Measurements from ENCODE around the gene NKAIN2.
A peak's percentile ranks its signal among the peaks of the same experiment; 100 is the strongest.

The NKAIN2 gene

GRCh38 chr6:123888771-123889513 is 85.3 kb downstream of the NKAIN2 start:
- Histone ChIP-seq H3K79me1 (ENCODE audit: low read depth, low read length) (no peaks in the 10 kb centered on the region), H2AK5ac (ENCODE audit: low read depth, low read length) (no peak overlapping the region), H2BK12ac (ENCODE audit: low read length) (no peak overlapping the region), H4K8ac (ENCODE audit: low read depth, low read length) (no peak overlapping the region), H3K27ac (replicated peaks; ENCODE audit: low read length) (no peak overlapping the region), H2BK5ac (ENCODE audit: low read length) (no peak overlapping the region), H3K4me3 (ENCODE audit: low read length in 2 of 2) (no peak overlapping the region), H2BK120ac (ENCODE audit: low read depth, low read length) (no peak overlapping the region), H3K4me1 (ENCODE audit: control insufficient read depth in 2 of 2, insufficient read depth in 1 of 2, low read depth in 1 of 2, low read length in 2 of 2) (peaks cover 0 to 5% of the 10 kb centered on the region in 2 donors), H3K4me2 (ENCODE audit: insufficient read depth, low read length, poor library complexity, severe bottlenecking) (no peak overlapping the region), H3K14ac (ENCODE audit: low read length) (no peak overlapping the region), H2BK15ac (ENCODE audit: low read length) (no peak overlapping the region), H2AFZ (ENCODE audit: low read length) (peak overlapping the region; percentile 50), H4K91ac (ENCODE audit: low read depth, low read length, poor library complexity) (no peak overlapping the region), H3K9me3 (replicated peaks in 1 of 2; ENCODE audit: control insufficient read depth in 2 of 2, insufficient read depth in 1 of 2, low read depth in 1 of 2, low read length in 2 of 2) (no peaks in the 10 kb centered on the region), H3K9ac (ENCODE audit: low read depth, low read length, poor library complexity) (no peak overlapping the region), H3K23ac (ENCODE audit: low read depth, low read length, poor library complexity) (no peak overlapping the region), H3K36me3 (replicated peaks in 1 of 2; ENCODE audit: control insufficient read depth in 2 of 2, insufficient read depth in 2 of 2, low read length in 2 of 2) (no peaks in the 10 kb centered on the region), H3K4ac (ENCODE audit: low read length) (no peak overlapping the region), H3K27me3 (ENCODE audit: control insufficient read depth in 3 of 3, insufficient read depth in 3 of 3, low read depth in 1 of 3, low read length in 3 of 3) (no peaks in the 10 kb centered on the region), H3K18ac (ENCODE audit: low read length) (no peak overlapping the region)
- WGBS, 2 donors (ENCODE audit: extremely low coverage in 2 of 2, insufficient read length in 2 of 2, insufficient replicate concordance in 1 of 2), result no CpG with 5 or more reads among the region's 5 CpGs
- DNase-seq (ENCODE audit: low spot score), result no peak

DNA sequence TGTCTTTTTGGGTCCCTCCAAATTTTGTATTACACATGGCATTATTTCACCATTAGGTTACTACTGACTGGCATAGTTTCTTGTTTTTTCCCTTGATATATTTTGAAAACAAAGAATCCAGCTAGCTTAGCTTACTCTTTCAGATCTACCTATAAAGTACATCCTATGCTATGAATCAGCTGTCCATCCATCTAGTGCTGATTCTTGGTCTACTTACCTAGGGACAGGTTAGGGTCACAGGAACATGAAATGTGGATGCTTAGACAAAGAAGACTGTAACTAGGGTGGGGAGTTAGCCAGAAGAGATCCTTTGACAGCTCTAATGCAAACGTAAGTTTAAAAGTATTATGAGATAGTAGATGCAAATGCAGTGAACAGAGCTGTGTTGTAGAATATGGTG is 91.7 kb downstream of the NKAIN2 start:
- Histone ChIP-seq H2AK5ac (ENCODE audit: low read depth, low read length) (no peak overlapping the region), H3K4me1 (ENCODE audit: control insufficient read depth in 2 of 2, insufficient read depth in 1 of 2, low read depth in 1 of 2, low read length in 2 of 2) (no peaks in the 10 kb centered on the region), H2BK15ac (ENCODE audit: low read length) (no peak overlapping the region), H3K9ac (ENCODE audit: low read depth, low read length, poor library complexity) (no peak overlapping the region), H4K91ac (ENCODE audit: low read depth, low read length, poor library complexity) (no peak overlapping the region), H4K8ac (ENCODE audit: low read depth, low read length) (no peak overlapping the region), H2BK120ac (ENCODE audit: low read depth, low read length) (no peak overlapping the region), H3K4me2 (ENCODE audit: insufficient read depth, low read length, poor library complexity, severe bottlenecking) (no peak overlapping the region), H3K9me3 (replicated peaks in 1 of 2; ENCODE audit: control insufficient read depth in 2 of 2, insufficient read depth in 1 of 2, low read depth in 1 of 2, low read length in 2 of 2) (no peaks in the 10 kb centered on the region), H3K4ac (ENCODE audit: low read length) (no peak overlapping the region), H3K14ac (ENCODE audit: low read length) (no peak overlapping the region), H3K27ac (replicated peaks; ENCODE audit: low read length) (no peak overlapping the region), H3K18ac (ENCODE audit: low read length) (no peak overlapping the region), H2BK12ac (ENCODE audit: low read length) (no peak overlapping the region), H2AFZ (ENCODE audit: low read length) (no peak overlapping the region), H3K4me3 (ENCODE audit: low read length in 2 of 2) (no peak overlapping the region), H2BK5ac (ENCODE audit: low read length) (no peak overlapping the region), H3K23ac (ENCODE audit: low read depth, low read length, poor library complexity) (no peak overlapping the region), H3K36me3 (replicated peaks in 1 of 2; ENCODE audit: control insufficient read depth in 2 of 2, insufficient read depth in 2 of 2, low read length in 2 of 2) (no peaks in the 10 kb centered on the region), H3K79me1 (ENCODE audit: low read depth, low read length) (no peaks in the 10 kb centered on the region), H3K27me3 (ENCODE audit: control insufficient read depth in 3 of 3, insufficient read depth in 3 of 3, low read depth in 1 of 3, low read length in 3 of 3) (no peaks in the 10 kb centered on the region)
- no CpG with 5 or more reads among the region's 1 CpG for WGBS, 2 donors (ENCODE audit: extremely low coverage in 2 of 2, insufficient read length in 2 of 2, insufficient replicate concordance in 1 of 2)
- DNase-seq (ENCODE audit: low spot score), result no peak

DNA sequence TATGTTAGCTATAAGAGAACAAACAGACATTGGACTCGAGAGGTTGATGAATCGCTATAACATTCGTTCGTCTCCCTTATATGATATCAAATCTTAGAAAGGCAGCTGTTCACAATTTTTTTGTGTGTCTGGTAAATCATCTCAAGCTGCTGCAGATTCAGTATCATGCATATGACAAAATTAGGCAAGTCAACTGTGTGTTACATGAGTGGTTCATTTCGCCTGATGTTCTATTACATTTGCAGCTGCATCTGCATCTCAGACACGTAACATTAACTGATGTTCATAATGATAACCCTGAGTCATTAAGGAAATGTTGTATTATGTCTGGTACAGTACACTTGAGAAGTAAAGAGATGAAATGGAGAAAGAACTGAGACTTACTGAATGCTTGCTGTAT is 92.1 kb downstream of the NKAIN2 start:
- no peaks in the 10 kb centered on the region for H3K36me3 ChIP-seq (replicated peaks in 1 of 2; ENCODE audit: control insufficient read depth in 2 of 2, insufficient read depth in 2 of 2, low read length in 2 of 2)
- H2BK15ac ChIP-seq (ENCODE audit: low read length), result no peak overlapping the region
- DNase-seq (ENCODE audit: low spot score), result no peak
- H3K4me2 ChIP-seq (ENCODE audit: insufficient read depth, low read length, poor library complexity, severe bottlenecking), result no peak overlapping the region
- H3K4me3 ChIP-seq (ENCODE audit: low read length in 2 of 2), result no peak overlapping the region
- H2AK5ac ChIP-seq (ENCODE audit: low read depth, low read length), result no peak overlapping the region
- H3K9ac ChIP-seq (ENCODE audit: low read depth, low read length, poor library complexity), result no peak overlapping the region
- no peak overlapping the region for H3K27ac ChIP-seq (replicated peaks; ENCODE audit: low read length)
- H3K18ac ChIP-seq (ENCODE audit: low read length), result no peak overlapping the region
- H2BK5ac ChIP-seq (ENCODE audit: low read length), result no peak overlapping the region
- no peaks in the 10 kb centered on the region for H3K27me3 ChIP-seq (ENCODE audit: control insufficient read depth in 3 of 3, insufficient read depth in 3 of 3, low read depth in 1 of 3, low read length in 3 of 3)
- no CpG with 5 or more reads among the region's 6 CpGs for WGBS, 2 donors (ENCODE audit: extremely low coverage in 2 of 2, insufficient read length in 2 of 2, insufficient replicate concordance in 1 of 2)
- H4K8ac ChIP-seq (ENCODE audit: low read depth, low read length), result no peak overlapping the region
- no peak overlapping the region for H2AFZ ChIP-seq (ENCODE audit: low read length)
- H3K4ac ChIP-seq (ENCODE audit: low read length), result no peak overlapping the region
- no peak overlapping the region for H2BK120ac ChIP-seq (ENCODE audit: low read depth, low read length)
- no peak overlapping the region for H3K14ac ChIP-seq (ENCODE audit: low read length)
- H3K9me3 ChIP-seq (replicated peaks in 1 of 2; ENCODE audit: control insufficient read depth in 2 of 2, insufficient read depth in 1 of 2, low read depth in 1 of 2, low read length in 2 of 2), result no peaks in the 10 kb centered on the region
- no peaks in the 10 kb centered on the region for H3K4me1 ChIP-seq (ENCODE audit: control insufficient read depth in 2 of 2, insufficient read depth in 1 of 2, low read depth in 1 of 2, low read length in 2 of 2)
- H3K79me1 ChIP-seq (ENCODE audit: low read depth, low read length), result no peaks in the 10 kb centered on the region
- no peak overlapping the region for H2BK12ac ChIP-seq (ENCODE audit: low read length)
- H4K91ac ChIP-seq (ENCODE audit: low read depth, low read length, poor library complexity), result no peak overlapping the region
- no peak overlapping the region for H3K23ac ChIP-seq (ENCODE audit: low read depth, low read length, poor library complexity)

GRCh38 chr6:123896869-123897268 is 93.2 kb downstream of the NKAIN2 start:
- Histone ChIP-seq H3K4me1 (ENCODE audit: control insufficient read depth in 2 of 2, insufficient read depth in 1 of 2, low read depth in 1 of 2, low read length in 2 of 2) (no peaks in the 10 kb centered on the region), H2AK5ac (ENCODE audit: low read depth, low read length) (no peak overlapping the region), H3K4me3 (ENCODE audit: low read length in 2 of 2) (no peak overlapping the region), H3K9ac (ENCODE audit: low read depth, low read length, poor library complexity) (no peak overlapping the region), H3K27me3 (ENCODE audit: control insufficient read depth in 3 of 3, insufficient read depth in 3 of 3, low read depth in 1 of 3, low read length in 3 of 3) (no peaks in the 10 kb centered on the region), H2AFZ (ENCODE audit: low read length) (no peak overlapping the region), H2BK15ac (ENCODE audit: low read length) (no peak overlapping the region), H4K8ac (ENCODE audit: low read depth, low read length) (no peak overlapping the region), H3K27ac (replicated peaks; ENCODE audit: low read length) (no peak overlapping the region), H3K18ac (ENCODE audit: low read length) (no peak overlapping the region), H3K79me1 (ENCODE audit: low read depth, low read length) (no peaks in the 10 kb centered on the region), H2BK12ac (ENCODE audit: low read length) (no peak overlapping the region), H2BK120ac (ENCODE audit: low read depth, low read length) (no peak overlapping the region), H3K4ac (ENCODE audit: low read length) (no peak overlapping the region), H3K23ac (ENCODE audit: low read depth, low read length, poor library complexity) (no peak overlapping the region), H3K4me2 (ENCODE audit: insufficient read depth, low read length, poor library complexity, severe bottlenecking) (no peak overlapping the region), H3K36me3 (replicated peaks in 1 of 2; ENCODE audit: control insufficient read depth in 2 of 2, insufficient read depth in 2 of 2, low read length in 2 of 2) (no peaks in the 10 kb centered on the region), H4K91ac (ENCODE audit: low read depth, low read length, poor library complexity) (no peak overlapping the region), H2BK5ac (ENCODE audit: low read length) (no peak overlapping the region), H3K9me3 (replicated peaks in 1 of 2; ENCODE audit: control insufficient read depth in 2 of 2, insufficient read depth in 1 of 2, low read depth in 1 of 2, low read length in 2 of 2) (no peaks in the 10 kb centered on the region), H3K14ac (ENCODE audit: low read length) (no peak overlapping the region)
- DNase-seq (ENCODE audit: low spot score), result no peak
